Vagina (tissue), 2 donors: ENCODE measurements around the gene CENPF. TPM values are rescaled to one million over a fixed set of nuclear protein-coding genes. Genes with fewer than 3 reads are reported as not detected.

Experiments
- DNase-seq, 2 donors: peaks; one replicate each; pipeline ENCODE4 v3.0.0-alpha.2; 2017; ENCODE audit errors: extremely low spot score in 2 of 2
- H3K27ac ChIP-seq: fragments of 200-600 bp; sonication (generic); one replicate; pipeline ENCODE4 v1.5.1; 2019
- H3K27me3 ChIP-seq: fragments of 200-600 bp; sonication (generic); one replicate; pipeline ENCODE4 v1.5.1; 2019
- H3K36me3 ChIP-seq, 2 donors: fragments of 200-600 bp; sonication (generic); one replicate each; pipeline ENCODE4 v1.5.1; 2017 to 2019
- H3K4me1 ChIP-seq: fragments of 200-600 bp; sonication (generic); one replicate; pipeline ENCODE4 v1.5.1; 2019
- H3K4me3 ChIP-seq, 2 donors: fragments of 200-600 bp; sonication (generic); 1 replicate in 1 of 2; 2 replicates in 1 of 2; pipeline ENCODE4 v1.5.1; 2016 to 2019
- H3K9me3 ChIP-seq: fragments of 200-600 bp; sonication (generic); one replicate; pipeline ENCODE4 v1.5.1; 2019
- POLR2A ChIP-seq, 2 donors: fragments of 450-650 bp; IDR thresholded peaks; one replicate each; pipeline ENCODE4 v1.6.1; 2017; ENCODE audit warnings: antibody characterized with exemption in 2 of 2, mild to moderate bottlenecking in 2 of 2, moderate library complexity in 2 of 2
- POLR2AphosphoS5 ChIP-seq, 2 donors: sonication (generic); formaldehyde crosslinking; IDR thresholded peaks; one replicate each; pipeline ENCODE4 v1.9.0; 2017; ENCODE audit warnings: antibody characterized with exemption in 2 of 2, mild to moderate bottlenecking in 2 of 2, low read depth in 1 of 2; ENCODE audit not compliant: insufficient read depth in 1 of 2
- intact Hi-C: fragments of 100-400 bp; cut with DNase I; formaldehyde crosslinking; loops from one replicate; pipeline ENCODE4 v1.15.1; 2023
- total RNA-seq: library from RNA; depleted of rRNA; stranded (reverse); fragments of >200 nt; gene quantifications from one replicate; pipeline ENCODE4 v1.2.3, GENCODE V29; 2016
- TF ChIP-seq, protein P1 (sequence below), 3 experiments: fragments of 450-650 bp in 2 of 3; fragments of 200-600 bp in 1 of 3; sonication (generic) in 1 of 3; IDR thresholded peaks; one replicate each; pipeline ENCODE4 v1.5.1; 2017 to 2019; ENCODE audit warnings: antibody characterized with exemption in 3 of 3, mild to moderate bottlenecking in 2 of 3, moderate library complexity in 2 of 3

CENPF gene
- total RNA-seq, 1 donor from 2014 or later, result 6.4 TPM

DNA sequence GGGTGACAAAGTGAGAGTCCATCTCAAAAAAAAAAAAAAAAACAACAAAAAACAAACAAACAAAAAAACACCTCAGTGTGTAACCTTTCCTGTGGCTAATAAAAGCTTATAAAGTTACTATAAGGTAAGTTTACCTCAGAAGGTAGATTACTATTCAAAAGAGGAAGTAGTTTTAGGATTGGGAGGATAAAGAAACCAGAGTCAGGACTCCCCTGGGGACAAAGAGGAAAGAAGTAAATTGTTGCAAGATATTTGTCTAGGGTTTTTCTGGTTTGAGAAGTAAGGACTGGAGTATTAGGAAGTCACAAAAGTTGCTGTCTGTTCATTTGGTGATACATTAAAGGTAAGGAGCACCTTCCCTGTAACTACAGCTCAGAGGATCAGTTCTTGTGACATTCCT lies 23.8 kb upstream of the CENPF start:
- Histone ChIP-seq H3K27ac (no peak overlapping the region), H3K27me3 (no peaks in the 10 kb centered on the region), H3K9me3 (no peaks in the 10 kb centered on the region), H3K4me1 (peaks cover 24% of the 10 kb centered on the region), H3K36me3 (no peaks in the 10 kb centered on the region), H3K4me3 (no peak overlapping the region)
- DNase-seq, result no peak
- TF ChIP-seq, protein P1, sequence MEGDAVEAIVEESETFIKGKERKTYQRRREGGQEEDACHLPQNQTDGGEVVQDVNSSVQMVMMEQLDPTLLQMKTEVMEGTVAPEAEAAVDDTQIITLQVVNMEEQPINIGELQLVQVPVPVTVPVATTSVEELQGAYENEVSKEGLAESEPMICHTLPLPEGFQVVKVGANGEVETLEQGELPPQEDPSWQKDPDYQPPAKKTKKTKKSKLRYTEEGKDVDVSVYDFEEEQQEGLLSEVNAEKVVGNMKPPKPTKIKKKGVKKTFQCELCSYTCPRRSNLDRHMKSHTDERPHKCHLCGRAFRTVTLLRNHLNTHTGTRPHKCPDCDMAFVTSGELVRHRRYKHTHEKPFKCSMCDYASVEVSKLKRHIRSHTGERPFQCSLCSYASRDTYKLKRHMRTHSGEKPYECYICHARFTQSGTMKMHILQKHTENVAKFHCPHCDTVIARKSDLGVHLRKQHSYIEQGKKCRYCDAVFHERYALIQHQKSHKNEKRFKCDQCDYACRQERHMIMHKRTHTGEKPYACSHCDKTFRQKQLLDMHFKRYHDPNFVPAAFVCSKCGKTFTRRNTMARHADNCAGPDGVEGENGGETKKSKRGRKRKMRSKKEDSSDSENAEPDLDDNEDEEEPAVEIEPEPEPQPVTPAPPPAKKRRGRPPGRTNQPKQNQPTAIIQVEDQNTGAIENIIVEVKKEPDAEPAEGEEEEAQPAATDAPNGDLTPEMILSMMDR (IDR thresholded peaks at IDR 0.05), result no peak
- no peak for TF ChIP-seq POLR2AphosphoS5 (IDR thresholded peaks at IDR 0.05; ENCODE audit: insufficient read depth in 1 of 2, low read depth in 1 of 2)
- no peak for TF ChIP-seq POLR2A (IDR thresholded peaks at IDR 0.05)
- intact Hi-C loops, result no loop called here

DNA sequence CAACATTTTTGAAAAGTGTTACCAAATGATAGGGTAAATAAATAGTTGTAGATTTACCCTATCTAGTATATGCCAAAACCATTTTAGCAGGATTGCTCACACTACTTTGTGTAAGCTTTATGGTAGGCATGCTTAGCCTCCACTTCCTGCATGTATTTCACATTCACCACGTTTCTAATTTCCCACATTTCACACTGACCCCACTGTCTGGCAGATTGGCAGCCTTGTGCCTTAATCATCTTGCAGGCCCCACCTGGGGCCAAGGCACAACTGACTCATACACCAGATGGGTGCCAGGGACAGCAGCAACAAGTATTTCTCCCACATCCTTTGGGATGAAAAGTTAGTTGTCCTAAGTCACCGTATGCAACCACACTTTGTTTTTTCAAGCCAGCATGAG lies 21.2 kb upstream of the CENPF start:
- Histone ChIP-seq H3K27ac (no peak overlapping the region), H3K36me3 (no peaks in the 10 kb centered on the region), H3K4me3 (no peak overlapping the region), H3K27me3 (no peaks in the 10 kb centered on the region), H3K4me1 (peaks cover 17% of the 10 kb centered on the region), H3K9me3 (no peaks in the 10 kb centered on the region)
- DNase-seq, result no peak
- no peak for TF ChIP-seq POLR2AphosphoS5 (IDR thresholded peaks at IDR 0.05; ENCODE audit: insufficient read depth in 1 of 2, low read depth in 1 of 2)
- TF ChIP-seq POLR2A (IDR thresholded peaks at IDR 0.05), result no peak
- TF ChIP-seq, protein P1 (IDR thresholded peaks at IDR 0.05), result no peak
- intact Hi-C loops, result no loop called here

DNA sequence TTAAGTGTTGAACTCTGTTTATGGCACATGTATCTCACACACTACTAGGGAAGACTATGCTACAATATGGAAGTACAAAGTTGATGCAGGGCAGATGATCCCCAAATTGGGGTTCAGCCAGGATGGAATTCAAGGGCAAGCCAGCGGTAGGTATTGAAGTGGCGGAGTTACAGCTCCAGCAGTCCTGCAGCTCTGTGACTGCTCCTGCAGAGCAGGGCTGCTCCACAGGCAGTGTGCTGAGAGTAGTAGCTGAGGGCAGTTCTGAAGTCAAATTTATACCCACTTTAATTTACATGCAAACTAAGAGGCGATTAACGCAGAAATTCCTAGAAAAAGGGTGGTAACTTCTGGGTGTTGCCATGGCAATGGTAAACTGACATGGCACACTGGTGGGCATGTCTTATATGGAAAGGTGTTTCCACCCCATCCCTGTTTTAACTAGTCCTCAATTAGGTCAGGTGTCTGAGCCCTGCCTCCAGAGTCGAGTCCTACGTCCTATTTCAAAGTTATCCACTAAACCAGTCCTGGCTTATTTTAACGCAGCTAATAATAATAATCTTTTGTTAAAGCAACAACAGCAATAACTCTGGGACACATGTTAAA lies 20.6 kb upstream of the CENPF start:
- TF ChIP-seq POLR2A (IDR thresholded peaks at IDR 0.05), result no peak
- no peak for TF ChIP-seq POLR2AphosphoS5 (IDR thresholded peaks at IDR 0.05; ENCODE audit: insufficient read depth in 1 of 2, low read depth in 1 of 2)
- TF ChIP-seq, protein P1 (IDR thresholded peaks at IDR 0.05), result no peak
- Histone ChIP-seq H3K27ac (no peak overlapping the region), H3K36me3 (no peaks in the 10 kb centered on the region), H3K4me3 (no peak overlapping the region), H3K9me3 (no peaks in the 10 kb centered on the region), H3K4me1 (peaks cover 17% of the 10 kb centered on the region), H3K27me3 (no peaks in the 10 kb centered on the region)
- DNase-seq, result no peak
- intact Hi-C loops, result no loop called here

DNA sequence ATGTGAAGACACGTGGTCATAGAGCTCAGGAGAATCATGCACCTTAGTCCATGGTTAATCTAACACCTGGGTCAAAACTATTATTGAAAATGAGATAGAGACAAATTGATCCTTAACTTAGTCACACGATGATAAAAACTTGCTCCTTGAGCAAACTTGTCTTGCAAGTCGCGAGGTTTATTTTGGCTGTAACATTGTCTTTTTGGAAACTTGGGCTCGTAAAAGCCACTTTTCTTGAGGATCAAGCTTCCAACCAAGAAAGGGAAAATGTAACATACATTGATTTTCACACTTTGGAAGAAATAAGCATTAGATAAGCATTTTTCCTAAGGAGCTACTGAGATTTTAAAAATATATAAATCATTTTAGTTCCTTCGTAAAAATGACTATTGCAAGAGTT lies 19.9 kb upstream of the CENPF start:
- Histone ChIP-seq H3K27ac (no peak overlapping the region), H3K4me1 (peaks cover 17% of the 10 kb centered on the region), H3K4me3 (no peak overlapping the region), H3K27me3 (no peaks in the 10 kb centered on the region), H3K9me3 (no peaks in the 10 kb centered on the region), H3K36me3 (no peaks in the 10 kb centered on the region)
- intact Hi-C loops, result no loop called here
- TF ChIP-seq POLR2A (IDR thresholded peaks at IDR 0.05) (no peak), POLR2AphosphoS5 (IDR thresholded peaks at IDR 0.05; ENCODE audit: insufficient read depth in 1 of 2, low read depth in 1 of 2) (no peak)
- TF ChIP-seq, protein P1 (IDR thresholded peaks at IDR 0.05), result no peak
- DNase-seq, result no peak

DNA sequence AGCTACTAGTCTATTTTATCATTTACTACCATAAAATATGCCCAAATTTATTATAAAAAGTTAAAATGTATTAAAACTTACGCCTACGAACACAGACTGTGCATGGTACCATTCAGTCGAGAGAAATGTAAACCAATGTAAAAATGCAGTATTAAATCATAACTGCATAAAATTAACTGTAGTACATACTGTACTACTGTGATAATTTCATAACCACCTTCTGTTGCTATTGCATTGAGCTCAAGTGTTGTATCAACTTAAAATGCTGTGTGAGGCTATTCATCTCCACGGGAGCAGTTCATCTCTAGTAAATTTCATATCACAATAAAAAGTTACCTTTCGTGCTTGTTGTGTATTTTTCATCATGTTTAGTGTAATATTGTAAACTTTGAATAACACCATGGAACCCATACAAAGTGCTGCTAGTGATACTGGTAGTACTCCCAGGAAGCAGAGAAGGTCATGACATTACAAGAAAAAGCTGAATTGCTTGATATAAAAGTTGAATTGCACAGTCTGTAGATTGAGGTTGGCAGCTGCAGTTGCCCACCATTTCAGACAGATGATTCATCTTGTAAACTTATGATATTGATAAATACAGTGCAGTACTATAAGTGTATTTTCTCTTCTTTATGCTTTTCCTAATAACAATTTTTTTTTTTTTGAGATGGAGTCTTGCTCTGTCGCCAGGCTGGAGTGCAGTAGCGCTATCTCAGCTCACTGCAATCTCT lies 19.0 kb upstream of the CENPF start:
- no peak for DNase-seq
- H3K36me3 ChIP-seq, result no peaks in the 10 kb centered on the region
- no peaks in the 10 kb centered on the region for H3K9me3 ChIP-seq
- H3K27me3 ChIP-seq, result no peaks in the 10 kb centered on the region
- H3K27ac ChIP-seq, result no peak overlapping the region
- TF ChIP-seq POLR2AphosphoS5 (IDR thresholded peaks at IDR 0.05; ENCODE audit: insufficient read depth in 1 of 2, low read depth in 1 of 2) (no peak), POLR2A (IDR thresholded peaks at IDR 0.05) (no peak)
- TF ChIP-seq, protein P1 (IDR thresholded peaks at IDR 0.05), result no peak
- H3K4me3 ChIP-seq, result no peak overlapping the region
- intact Hi-C loops, result no loop called here
- peaks cover 17% of the 10 kb centered on the region for H3K4me1 ChIP-seq
